ENCODE results near the gene HAUS6.
A peak's percentile ranks its signal among the peaks of the same experiment; 100 is the strongest.

Gene HAUS6

GRCh38 chr9:19074836-19075235, 27.9 kb downstream of the HAUS6 start:
- no peak overlapping the region for H3K4me3 ChIP-seq (ENCODE audit: low read depth in 1 of 2, low read length in 2 of 2)
- no peaks in the 10 kb centered on the region for H3K4me1 ChIP-seq (ENCODE audit: insufficient read depth, low read length)
- H3K9ac ChIP-seq (ENCODE audit: low read length), result no peak overlapping the region
- no peak overlapping the region for H3K27ac ChIP-seq (ENCODE audit: low read depth, low read length)
- no peaks in the 10 kb centered on the region for H3K9me3 ChIP-seq (ENCODE audit: low read length)
- H3K27me3 ChIP-seq (ENCODE audit: control insufficient read depth in 1 of 2, insufficient read depth in 2 of 2, low read length in 2 of 2), result no peaks in the 10 kb centered on the region
- peaks cover 23% of the 10 kb centered on the region for H3K36me3 ChIP-seq (ENCODE audit: insufficient read depth, low read length)

- Histone ChIP-seq H3K36me3 (ENCODE audit: insufficient read depth, low read length) (peaks cover 24% of the 10 kb centered on the region), H3K4me3 (ENCODE audit: low read depth in 1 of 2, low read length in 2 of 2) (no peak overlapping the region), H3K27ac (ENCODE audit: low read depth, low read length) (no peak overlapping the region), H3K9me3 (ENCODE audit: low read length) (no peaks in the 10 kb centered on the region), H3K9ac (ENCODE audit: low read length) (no peak overlapping the region), H3K27me3 (ENCODE audit: control insufficient read depth in 1 of 2, insufficient read depth in 2 of 2, low read length in 2 of 2) (no peaks in the 10 kb centered on the region), H3K4me1 (ENCODE audit: insufficient read depth, low read length) (no peaks in the 10 kb centered on the region)
These were observed 28.5 kb downstream of the HAUS6 start for GRCh38 chr9:19074229-19074628.

- H3K9ac ChIP-seq (ENCODE audit: low read length), result no peak overlapping the region
- H3K27ac ChIP-seq (ENCODE audit: low read depth, low read length), result no peak overlapping the region
- H3K9me3 ChIP-seq (ENCODE audit: low read length), result no peaks in the 10 kb centered on the region
- no peaks in the 10 kb centered on the region for H3K27me3 ChIP-seq (ENCODE audit: control insufficient read depth in 1 of 2, insufficient read depth in 2 of 2, low read length in 2 of 2)
- H3K4me1 ChIP-seq (ENCODE audit: insufficient read depth, low read length), result no peaks in the 10 kb centered on the region
- no peak overlapping the region for H3K4me3 ChIP-seq (ENCODE audit: low read depth in 1 of 2, low read length in 2 of 2)
- H3K36me3 ChIP-seq (ENCODE audit: insufficient read depth, low read length), result peaks cover 26% of the 10 kb centered on the region
These were observed 45.7 kb downstream of the HAUS6 start for GRCh38 chr9:19057033-19057432.

DNA sequence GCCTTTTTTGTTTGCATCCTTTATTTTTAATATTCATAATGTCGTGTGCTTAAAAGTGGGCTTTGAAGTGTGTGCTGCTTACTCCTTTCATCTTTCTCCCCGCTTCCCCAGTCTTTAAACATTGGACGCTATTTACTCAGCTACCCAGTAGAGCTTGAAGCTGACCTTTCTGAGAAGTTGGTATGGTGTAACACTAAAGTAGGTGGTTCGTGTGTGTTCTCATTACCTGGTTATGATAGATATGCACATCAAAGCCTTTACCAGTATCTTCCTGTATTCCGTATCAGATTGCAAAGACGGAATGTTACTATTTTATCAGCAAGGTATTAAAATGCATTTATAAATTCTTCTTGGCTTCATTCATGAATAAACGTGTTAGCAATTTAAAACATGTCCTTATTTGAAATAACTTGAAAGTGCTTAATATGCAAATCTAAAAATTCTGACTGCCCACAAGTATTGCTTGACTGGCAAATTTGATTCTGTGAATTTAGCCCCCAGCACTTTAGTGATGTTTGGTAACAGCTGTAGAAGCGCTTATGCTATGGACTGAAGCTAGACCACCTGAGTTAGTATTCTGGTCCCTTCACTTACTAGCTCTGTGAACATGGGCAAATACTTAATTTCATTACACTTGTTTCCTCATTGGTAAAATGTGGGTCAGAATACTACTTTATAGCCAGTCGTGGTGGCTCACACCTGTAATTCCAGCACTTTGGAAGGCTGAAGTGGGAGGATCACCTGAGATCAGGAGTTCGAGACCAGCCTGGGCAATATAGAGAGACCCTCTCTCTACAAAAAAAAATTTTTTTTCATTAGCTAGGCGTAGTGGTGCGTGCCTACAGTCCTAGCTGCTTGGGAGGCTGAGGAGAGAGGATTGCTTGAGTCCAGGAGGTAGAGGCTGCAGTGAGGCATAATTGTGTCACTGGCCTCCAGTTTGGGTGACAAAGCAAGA, 51.8 kb downstream of the HAUS6 start:
- Histone ChIP-seq H3K9ac (ENCODE audit: low read length) (peak overlapping the region; percentile 88), H3K27ac (ENCODE audit: low read depth, low read length) (peak overlapping the region; percentile 65), H3K4me3 (ENCODE audit: low read depth in 1 of 2, low read length in 2 of 2) (peak overlapping the region; percentile 88 to 98)

GRCh38 chr9:19049917-19050636, 52.6 kb downstream of the HAUS6 start:
- Histone ChIP-seq H3K9me3 (ENCODE audit: low read length) (no peaks in the 10 kb centered on the region), H3K4me3 (ENCODE audit: low read depth in 1 of 2, low read length in 2 of 2) (peak overlapping the region; percentile 88 to 98), H3K27me3 (ENCODE audit: control insufficient read depth in 1 of 2, insufficient read depth in 2 of 2, low read length in 2 of 2) (no peaks in the 10 kb centered on the region), H3K27ac (ENCODE audit: low read depth, low read length) (peak overlapping the region; percentile 65), H3K9ac (ENCODE audit: low read length) (peak overlapping the region; percentile 88), H3K4me1 (ENCODE audit: insufficient read depth, low read length) (peaks cover 15% of the 10 kb centered on the region), H3K36me3 (ENCODE audit: insufficient read depth, low read length) (peaks cover 5% of the 10 kb centered on the region)

More for the DNA sequence above, 51.8 kb downstream of the HAUS6 start:
- Histone ChIP-seq H3K27me3 (ENCODE audit: control insufficient read depth in 1 of 2, insufficient read depth in 2 of 2, low read length in 2 of 2) (no peaks in the 10 kb centered on the region), H3K9me3 (ENCODE audit: low read length) (no peaks in the 10 kb centered on the region), H3K4me1 (ENCODE audit: insufficient read depth, low read length) (peaks cover 15% of the 10 kb centered on the region), H3K36me3 (ENCODE audit: insufficient read depth, low read length) (peaks cover 5% of the 10 kb centered on the region)

DNA sequence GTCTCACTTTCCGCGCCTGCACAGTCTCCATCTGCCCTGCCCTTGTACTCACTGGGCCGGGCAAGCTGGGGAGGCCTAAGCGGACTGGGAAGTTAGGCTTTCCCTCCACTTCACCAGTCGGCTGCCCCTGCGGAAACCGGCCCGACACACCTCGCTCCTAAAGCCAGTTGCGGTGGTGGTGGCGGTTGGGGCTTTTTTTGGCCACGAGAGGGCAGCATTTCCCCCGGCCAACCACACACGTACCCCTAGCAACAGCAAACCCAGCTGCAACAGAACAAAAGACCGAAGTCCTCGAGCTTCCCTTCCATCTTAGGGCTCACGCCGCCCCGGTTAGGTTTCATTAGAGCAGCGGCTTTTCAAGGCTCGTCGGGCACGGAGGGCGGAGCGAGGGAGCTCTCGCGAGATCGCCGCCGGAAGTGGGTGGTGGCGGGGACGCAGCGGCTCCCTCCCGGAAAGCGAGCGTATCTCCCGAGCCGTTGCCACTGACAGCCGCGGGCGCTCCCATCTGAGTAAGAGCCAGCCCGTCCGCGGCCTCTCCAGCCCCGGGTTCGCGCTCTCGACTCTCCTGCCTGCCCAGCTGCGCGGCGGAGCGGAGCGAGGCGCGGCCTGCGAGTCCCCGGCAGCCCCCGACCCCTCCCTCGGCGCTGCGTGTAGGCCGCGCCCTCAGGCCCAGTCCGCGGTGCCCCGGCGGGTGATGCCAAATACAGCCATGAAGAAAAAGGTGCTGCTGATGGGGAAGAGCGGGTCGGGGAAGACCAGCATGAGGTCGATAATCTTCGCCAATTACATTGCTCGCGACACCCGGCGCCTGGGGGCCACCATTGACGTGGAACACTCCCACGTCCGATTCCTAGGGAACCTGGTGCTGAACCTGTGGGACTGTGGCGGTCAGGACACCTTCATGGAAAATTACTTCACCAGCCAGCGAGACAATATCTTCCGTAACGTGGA, 53.5 kb downstream of the HAUS6 start, which contains the start of gene RRAGA:
Gene RRAGA (plus strand): TSS at position 462 of the 951 bp plus-strand sequence. CDS start 233 bp downstream, at position 695.
- H3K4me1 ChIP-seq (ENCODE audit: insufficient read depth, low read length), result peaks cover 15% of the 10 kb centered on the region
- peak within 1 kb of the TSS; percentile 88 to 98 for H3K4me3 ChIP-seq (ENCODE audit: low read depth in 1 of 2, low read length in 2 of 2)
- H3K27me3 ChIP-seq (ENCODE audit: control insufficient read depth in 1 of 2, insufficient read depth in 2 of 2, low read length in 2 of 2), result no peaks in the 10 kb centered on the region
- peaks cover 5% of the 10 kb centered on the region for H3K36me3 ChIP-seq (ENCODE audit: insufficient read depth, low read length)
- no peaks in the 10 kb centered on the region for H3K9me3 ChIP-seq (ENCODE audit: low read length)
- H3K9ac ChIP-seq (ENCODE audit: low read length), result peak within 1 kb of the TSS; percentile 88
- peak within 1 kb of the TSS; percentile 65 for H3K27ac ChIP-seq (ENCODE audit: low read depth, low read length)

DNA sequence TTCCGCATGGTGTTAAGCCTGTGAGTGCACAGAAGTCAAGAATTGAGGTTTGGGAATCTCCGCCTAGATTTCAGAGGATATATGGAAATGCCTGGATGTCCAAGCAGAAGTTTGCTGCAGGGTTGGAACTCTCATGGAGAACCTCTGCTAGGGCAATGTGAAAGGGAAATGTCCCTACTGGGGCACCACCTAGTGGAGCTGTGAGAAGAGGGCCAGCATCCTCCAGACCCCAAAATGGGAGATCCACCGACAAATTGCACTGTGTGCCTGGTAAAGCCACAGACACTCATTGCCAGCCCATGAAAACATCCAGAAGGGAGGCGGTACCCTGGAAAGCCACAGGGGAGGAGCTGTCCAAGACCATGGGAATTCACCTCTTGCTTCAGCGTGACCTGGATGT, 66.1 kb downstream of the HAUS6 start:
- Histone ChIP-seq H3K27ac (ENCODE audit: low read depth, low read length) (no peak overlapping the region), H3K4me1 (ENCODE audit: insufficient read depth, low read length) (no peaks in the 10 kb centered on the region), H3K9me3 (ENCODE audit: low read length) (no peaks in the 10 kb centered on the region), H3K9ac (ENCODE audit: low read length) (no peak overlapping the region), H3K4me3 (ENCODE audit: low read depth in 1 of 2, low read length in 2 of 2) (no peak overlapping the region), H3K27me3 (ENCODE audit: control insufficient read depth in 1 of 2, insufficient read depth in 2 of 2, low read length in 2 of 2) (no peaks in the 10 kb centered on the region), H3K36me3 (ENCODE audit: insufficient read depth, low read length) (no peaks in the 10 kb centered on the region)

- H3K4me1 ChIP-seq (ENCODE audit: insufficient read depth, low read length), result no peaks in the 10 kb centered on the region
- H3K36me3 ChIP-seq (ENCODE audit: insufficient read depth, low read length), result no peaks in the 10 kb centered on the region
- no peak within 1 kb of the TSS for H3K27ac ChIP-seq (ENCODE audit: low read depth, low read length)
- H3K4me3 ChIP-seq (ENCODE audit: low read depth in 1 of 2, low read length in 2 of 2), result no peak within 1 kb of the TSS
- H3K9me3 ChIP-seq (ENCODE audit: low read length), result no peaks in the 10 kb centered on the region
- no peaks in the 10 kb centered on the region for H3K27me3 ChIP-seq (ENCODE audit: control insufficient read depth in 1 of 2, insufficient read depth in 2 of 2, low read length in 2 of 2)
- no peak within 1 kb of the TSS for H3K9ac ChIP-seq (ENCODE audit: low read length)
These were observed 69.7 kb downstream of the HAUS6 start, which contains the start of gene SAXO1 for GRCh38 chr9:19033015-19033414. SAXO1 (minus strand) TSS chr9:19033209; CDS start chr9:19032908, 301 bp downstream.

DNA sequence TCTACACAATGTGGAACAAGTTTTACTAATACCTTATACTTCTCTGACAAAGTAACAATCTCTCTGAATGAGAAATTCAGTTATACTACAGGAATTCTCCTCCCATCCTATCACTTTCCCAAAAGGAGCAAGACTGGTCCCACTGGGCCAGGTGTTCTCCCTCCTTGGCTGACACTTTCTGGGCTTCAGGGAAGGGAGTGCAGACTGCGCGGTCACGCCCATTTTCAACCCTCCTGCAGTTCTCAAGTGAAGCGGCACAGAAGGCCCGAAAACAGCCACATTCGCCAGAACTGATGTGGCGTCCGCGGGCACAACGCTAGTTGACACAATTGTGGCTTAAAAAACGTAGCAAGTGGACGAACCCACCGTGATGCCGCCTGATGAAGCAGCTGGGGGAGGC, 70.3 kb downstream of the HAUS6 start:
- Histone ChIP-seq H3K4me3 (ENCODE audit: low read depth in 1 of 2, low read length in 2 of 2) (no peak overlapping the region), H3K4me1 (ENCODE audit: insufficient read depth, low read length) (no peaks in the 10 kb centered on the region), H3K27me3 (ENCODE audit: control insufficient read depth in 1 of 2, insufficient read depth in 2 of 2, low read length in 2 of 2) (no peaks in the 10 kb centered on the region), H3K36me3 (ENCODE audit: insufficient read depth, low read length) (no peaks in the 10 kb centered on the region), H3K9ac (ENCODE audit: low read length) (no peak overlapping the region), H3K9me3 (ENCODE audit: low read length) (no peaks in the 10 kb centered on the region), H3K27ac (ENCODE audit: low read depth, low read length) (no peak overlapping the region)

GRCh38 chr9:19030899-19031298, 71.8 kb downstream of the HAUS6 start:
- no peak overlapping the region for H3K27ac ChIP-seq (ENCODE audit: low read depth, low read length)
- H3K9ac ChIP-seq (ENCODE audit: low read length), result no peak overlapping the region
- H3K9me3 ChIP-seq (ENCODE audit: low read length), result no peaks in the 10 kb centered on the region
- H3K4me3 ChIP-seq (ENCODE audit: low read depth in 1 of 2, low read length in 2 of 2), result no peak overlapping the region
- H3K36me3 ChIP-seq (ENCODE audit: insufficient read depth, low read length), result no peaks in the 10 kb centered on the region
- no peaks in the 10 kb centered on the region for H3K27me3 ChIP-seq (ENCODE audit: control insufficient read depth in 1 of 2, insufficient read depth in 2 of 2, low read length in 2 of 2)
- H3K4me1 ChIP-seq (ENCODE audit: insufficient read depth, low read length), result no peaks in the 10 kb centered on the region

Measured in muscle layer of colon (tissue), 2 donors.